Stimulated activated CD4-positive, alpha-beta T cell treated with anti-CD3 and anti-CD28 coated beads, TNF-alpha, amount 100 ng/mL, for 1 hour (primary cell): ENCODE data around the gene PCCB.
"Not testable (repeated sequence)": the region's sequence is repeated elsewhere in the genome, so short reads cannot be mapped to it uniquely, and the experiment has no call there.

ENCODE experiments used
- DNase-seq, 3 donors: peaks; one replicate each; pipeline ENCODE4 v3.0.0-alpha.2; 2020; ENCODE audit warnings: low read depth in 3 of 3, low spot score in 1 of 3

PCCB gene

DNA sequence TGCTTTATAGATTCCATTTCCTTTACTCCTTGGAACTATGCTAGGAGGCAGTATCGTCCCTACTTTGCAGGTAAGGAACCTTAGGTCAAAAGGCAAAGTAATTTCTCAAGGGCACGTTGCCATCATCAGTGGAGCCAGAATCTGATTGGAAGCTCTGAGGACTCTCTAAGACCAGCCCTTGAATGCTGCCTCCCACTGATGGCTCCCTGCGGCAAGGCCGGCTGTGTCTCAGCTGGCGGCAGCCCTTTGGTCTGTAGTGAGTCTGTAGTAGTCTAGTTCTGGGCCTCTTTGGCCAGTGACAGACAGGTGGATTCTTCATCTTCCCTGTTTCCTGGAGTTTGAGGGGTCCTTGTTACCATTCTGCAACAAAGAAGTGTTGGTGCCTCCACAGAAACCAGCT lies 76.2 kb downstream of the PCCB start:
- DNase-seq: no peak

DNA sequence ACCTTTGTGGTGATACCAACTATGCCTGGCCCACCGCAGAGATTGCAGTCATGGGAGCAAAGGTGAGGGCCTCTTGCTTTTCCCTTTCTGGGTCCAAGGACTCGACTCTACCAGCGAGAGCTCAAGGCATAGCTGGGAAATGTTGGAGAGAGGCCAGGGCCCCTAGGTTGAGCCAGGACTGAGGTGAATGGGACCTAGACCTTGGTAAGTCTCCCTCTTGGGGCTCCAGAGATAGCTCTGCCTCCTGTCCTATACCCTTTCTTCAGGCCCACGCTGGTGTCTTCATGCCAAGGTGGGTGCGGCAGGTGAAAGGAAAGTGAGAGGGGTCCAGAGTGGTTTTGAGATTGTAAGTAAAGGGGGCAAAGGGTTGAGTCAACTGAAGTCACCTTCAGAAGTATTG lies 77.5 kb downstream of the PCCB start:
- DNase-seq: no peak

DNA sequence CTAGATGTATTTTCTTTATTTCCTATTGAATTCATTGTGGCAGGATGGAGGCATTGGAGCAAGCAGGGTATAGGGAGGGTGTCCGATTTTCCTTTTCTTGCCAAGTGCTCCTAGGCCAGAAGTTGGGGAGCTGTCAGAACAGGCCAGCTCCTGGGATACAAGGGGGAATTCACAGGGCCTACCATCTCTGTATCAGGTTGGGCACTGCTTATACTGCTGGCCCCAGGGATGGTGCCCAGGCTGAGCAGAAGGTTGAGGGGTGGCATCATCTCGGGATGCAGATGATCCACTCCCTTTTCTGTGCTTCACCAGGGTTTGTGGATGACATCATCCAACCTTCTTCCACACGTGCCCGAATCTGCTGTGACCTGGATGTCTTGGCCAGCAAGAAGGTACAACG lies 79.5 kb downstream of the PCCB start:
- DNase-seq: no peak

DNA sequence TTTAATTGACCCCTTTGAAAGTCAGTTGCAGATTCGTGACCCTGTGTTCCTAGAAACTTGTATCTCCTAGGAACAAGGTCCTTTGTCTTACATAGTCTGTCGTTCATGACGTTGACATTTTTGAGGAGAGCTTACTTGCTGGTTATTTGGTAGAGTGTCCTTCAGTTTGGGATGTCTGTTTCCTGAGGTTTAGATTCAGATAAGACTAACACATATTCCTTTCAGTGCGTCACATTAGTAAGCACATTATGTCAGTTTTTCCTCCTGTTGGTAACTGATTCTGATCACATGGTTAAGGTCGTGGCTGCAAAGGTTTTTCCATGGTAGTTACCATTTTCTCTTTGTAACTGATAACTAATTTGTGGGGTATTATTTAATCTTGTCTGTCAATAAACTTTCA lies 80.8 kb downstream of the PCCB start:
- no peak for DNase-seq

DNA sequence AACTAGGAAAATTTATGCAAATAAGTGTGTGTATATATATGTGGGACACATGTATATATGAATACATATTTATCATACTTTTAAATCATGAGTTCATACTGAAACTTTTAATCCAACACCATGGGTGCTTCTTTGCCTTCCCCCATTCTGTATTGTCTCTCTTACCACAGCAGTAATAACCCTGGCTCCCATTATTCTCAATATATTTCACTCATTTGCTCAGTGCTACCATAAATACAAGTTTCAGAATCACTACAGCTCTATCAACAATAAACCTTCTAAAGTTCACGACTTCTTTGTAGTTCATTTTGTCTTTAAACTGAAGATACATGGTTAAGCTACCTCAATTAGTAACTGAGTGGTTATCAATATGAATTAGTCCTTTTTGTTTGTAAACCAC lies 82.2 kb downstream of the PCCB start:
- DNase-seq: no peak

DNA sequence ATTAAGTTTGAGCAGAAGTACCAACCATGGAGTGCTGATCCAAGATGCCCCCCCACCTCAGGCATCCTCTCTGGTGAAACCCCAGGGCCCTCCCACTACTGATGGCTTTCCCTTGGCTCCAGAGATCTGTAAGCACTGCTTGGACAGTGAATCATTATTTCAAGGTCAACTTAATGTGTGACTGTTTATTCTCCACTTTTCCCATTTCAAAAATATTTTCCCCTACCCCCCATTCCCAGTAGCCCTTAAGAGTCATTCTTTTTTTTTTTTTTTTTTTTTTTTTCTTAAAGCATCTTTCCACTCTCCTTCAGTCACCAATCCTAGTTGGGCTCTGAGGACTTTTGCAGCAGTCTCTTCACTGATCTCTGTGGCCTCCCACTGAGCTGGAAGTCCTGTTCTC lies 82.6 kb downstream of the PCCB start:
- DNase-seq: no peak

DNA sequence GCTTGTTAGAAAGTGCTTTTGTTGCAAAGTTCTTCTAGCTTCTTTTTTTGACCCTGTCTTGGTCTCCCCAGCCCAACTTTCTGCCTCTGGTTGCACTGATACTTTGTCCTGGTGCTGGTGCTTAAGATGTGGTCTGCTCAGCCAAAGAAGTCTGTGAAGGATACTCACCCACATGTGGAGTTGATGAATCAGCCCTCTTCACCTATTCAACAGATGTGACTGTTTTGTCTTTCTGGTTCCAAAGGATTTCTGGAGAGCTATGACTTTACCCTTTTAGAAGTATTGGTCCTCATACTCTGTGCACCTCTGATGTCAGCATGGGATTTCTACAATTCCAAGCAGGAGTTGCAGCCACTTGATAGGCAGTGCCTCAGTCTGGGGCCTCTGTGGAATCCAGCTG lies 84.1 kb downstream of the PCCB start:
- DNase-seq: no peak

DNA sequence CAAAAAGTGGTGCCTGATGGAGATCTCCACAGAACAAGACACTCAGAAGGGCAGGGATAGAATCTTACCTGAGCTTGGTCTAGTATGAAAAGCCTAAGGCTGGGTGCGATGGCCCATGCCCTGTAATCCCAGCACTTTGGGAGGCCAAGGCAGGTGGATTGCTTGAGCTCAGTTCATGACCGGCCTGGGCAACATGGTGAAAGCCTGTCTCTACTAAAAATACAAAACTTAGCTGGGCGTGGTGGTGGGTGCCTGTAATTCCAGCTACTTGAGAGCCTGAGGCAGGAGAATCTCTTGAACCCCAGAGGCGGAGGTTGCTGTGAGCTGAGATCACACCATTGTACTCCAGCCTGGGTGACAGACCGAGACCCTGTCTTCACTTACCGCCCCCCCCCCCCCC lies 84.6 kb downstream of the PCCB start:
- DNase-seq: not testable (repeated sequence)

DNA sequence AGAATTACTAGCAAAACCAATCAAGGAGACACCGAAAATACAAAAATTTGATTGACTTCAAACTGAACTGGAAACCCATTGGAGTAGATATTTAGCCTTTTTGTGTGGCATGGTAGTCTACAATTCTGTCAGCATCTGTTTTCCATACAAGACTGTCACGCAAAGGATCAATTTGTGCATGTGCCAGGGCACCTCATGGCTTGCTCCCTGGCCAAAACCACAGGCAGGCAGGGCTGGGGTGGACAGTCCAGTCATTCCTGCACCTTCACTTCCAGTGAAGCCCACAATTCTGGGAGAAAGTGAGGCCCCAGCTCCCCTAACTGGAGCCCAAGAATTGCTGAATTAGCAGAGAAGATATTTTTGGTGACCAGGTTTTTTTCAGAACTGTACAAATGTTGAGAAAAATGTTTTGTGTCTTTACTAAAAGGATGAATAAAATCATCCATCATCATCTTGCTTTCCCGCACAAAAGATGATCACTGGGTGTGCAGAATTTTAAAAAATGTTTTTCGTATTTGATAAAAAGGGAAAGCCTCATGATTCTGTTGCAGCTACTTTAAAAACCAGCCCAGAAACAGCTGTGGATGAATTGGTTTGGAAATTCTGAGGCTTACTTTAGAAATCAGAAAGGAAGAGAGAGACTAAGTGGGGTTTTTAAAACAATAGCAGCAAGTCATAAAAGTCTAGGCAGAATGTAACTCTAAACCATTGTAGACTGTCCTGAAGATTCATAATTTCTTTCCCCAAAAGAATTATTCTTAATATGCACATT lies 86.4 kb downstream of the PCCB start:
- no peak for DNase-seq

DNA sequence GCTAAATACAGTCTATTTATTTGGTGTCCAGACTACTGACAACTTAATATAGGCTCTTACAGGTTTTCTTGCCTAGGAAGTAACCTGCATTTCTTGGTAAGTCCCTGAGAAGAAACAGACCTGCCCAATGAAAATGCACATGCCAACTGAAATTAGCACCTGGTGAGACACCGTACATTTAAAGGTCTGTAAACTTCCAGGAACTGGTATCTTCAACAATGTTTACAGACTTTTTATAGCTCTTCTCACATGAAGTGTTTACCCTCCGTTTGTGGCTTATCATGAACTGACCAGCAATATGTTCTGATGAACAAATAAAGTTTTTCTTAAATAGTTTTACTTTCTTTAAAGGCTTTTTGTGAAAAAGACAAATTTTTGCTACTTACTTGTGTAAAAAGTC lies 93.3 kb downstream of the PCCB start:
- DNase-seq: no peak

DNA sequence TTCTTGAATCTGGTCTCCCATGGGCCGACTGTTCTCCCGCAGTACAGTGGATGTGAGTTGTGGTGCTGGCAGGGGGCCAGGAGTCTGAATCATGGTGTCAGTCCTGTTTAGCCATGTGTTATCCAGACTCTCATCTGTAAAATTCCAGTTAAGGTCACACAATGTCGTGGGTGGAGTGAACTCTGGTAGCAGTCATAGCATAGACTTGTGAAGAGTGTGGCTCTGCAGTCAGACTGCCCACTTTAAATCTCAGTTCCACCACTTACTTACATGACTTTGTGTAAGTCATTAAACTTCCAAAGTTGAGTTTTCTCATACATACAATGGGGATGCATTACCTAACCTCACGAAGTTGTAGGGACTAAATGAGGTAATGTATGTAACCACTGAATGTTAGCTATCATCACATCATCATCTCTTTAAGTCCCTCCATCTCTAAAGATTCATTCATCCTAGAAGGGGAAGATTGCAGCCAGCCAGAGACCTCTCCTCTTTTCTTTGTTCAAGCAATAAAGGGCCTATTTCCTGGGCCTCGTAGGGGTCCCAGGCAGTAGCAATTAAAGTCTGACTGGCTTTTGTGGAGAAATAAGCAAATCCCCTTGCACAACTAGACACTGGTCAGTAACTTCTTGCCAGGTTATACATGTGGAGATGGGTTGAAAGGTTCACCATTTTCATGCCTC lies 93.9 kb downstream of the PCCB start:
- DNase-seq: no peak

DNA sequence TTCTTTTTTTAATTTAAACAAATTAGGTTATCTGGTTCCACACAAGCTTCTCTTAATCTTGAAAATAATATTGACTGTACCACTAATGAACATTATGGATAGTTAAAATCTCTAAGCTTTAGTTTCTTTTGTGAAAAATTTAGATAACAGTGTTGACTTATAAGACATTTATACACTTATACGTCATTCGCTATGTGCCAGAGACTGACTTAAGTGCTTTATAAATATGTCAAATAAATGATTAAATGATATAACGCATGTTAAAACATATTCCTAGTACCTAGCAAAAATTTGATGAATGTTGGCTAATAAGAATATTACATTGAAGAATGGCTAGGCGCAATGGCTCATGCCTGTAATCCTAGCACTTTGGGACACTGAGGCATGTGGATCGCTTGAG lies 96.3 kb downstream of the PCCB start:
- no peak for DNase-seq

DNA sequence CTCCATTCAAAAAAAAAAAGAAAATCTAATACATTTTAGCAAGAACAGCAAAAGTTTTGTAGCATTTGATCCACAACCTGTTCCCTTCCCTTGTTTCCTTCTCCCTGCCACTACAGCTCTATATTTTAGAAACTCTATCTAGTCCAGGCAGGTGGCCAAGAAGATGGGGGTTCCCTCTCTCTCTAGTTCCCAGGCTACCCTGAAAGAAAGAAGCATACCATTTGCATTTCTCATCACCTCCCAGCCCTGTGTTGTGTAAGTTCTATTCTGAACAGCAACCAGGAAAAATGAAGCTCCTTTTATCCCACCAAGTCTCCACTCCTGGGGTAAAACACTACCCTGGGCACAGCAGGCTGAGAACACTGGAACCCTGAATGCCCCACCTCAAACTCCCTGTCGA lies 100.0 kb downstream of the PCCB start:
- no peak for DNase-seq

DNA sequence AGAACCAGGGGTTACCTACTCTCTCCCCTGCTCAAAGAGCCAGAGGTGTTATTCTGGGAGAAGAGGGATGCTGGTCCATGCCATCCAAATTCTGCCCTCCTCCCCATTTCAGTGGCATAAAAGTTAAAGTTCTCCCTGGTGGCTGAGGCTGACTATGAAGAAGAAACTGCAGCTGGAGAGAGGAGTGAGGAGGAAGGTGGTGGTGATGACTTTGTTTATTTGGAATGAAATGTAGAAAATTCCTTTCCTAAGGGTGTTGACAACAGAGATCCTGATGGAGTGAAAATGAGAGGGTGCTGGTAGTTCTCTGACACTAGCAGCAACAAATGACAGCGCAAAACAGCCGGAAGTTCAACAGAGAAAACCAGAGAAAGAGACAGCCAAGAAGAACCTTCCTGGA lies 100.4 kb downstream of the PCCB start:
- DNase-seq: no peak

DNA sequence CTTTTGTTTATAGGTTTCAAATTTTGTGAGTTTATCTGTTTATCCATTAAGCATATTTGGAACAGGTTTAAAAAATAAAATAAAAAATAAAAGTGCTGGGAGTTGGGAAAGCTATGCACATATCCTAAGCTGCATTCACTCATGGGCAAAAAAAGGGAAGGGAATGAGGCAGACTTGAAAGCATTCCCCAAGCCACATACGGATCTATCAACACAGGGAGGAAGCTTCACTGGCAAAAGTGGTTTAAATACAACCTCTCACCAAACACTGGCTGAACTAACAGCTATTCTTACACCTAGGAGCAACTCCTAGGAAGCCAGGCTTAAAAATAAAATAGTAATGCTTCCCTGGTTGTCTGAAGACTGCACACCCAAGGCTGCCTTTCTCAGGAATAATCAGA lies 101.2 kb downstream of the PCCB start:
- DNase-seq: no peak

DNA sequence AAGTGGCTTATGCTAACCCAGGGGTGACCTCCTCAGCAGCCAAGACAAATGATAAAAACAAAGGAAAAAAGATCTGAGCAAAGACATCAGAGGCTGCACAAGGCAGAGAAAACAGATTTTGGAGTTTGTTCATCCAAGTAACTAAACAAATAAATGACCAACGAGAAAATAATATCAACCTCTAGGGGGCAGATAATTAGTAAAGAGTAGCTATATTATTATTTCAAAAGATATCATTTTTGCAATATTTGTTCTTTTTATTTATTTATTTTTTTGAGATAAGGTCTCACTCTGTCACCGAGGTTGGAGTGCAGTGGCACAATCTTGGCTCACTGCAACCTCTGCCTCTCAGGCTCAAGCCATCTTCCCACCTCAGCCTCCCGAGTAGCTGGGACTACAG lies 101.8 kb downstream of the PCCB start:
- no peak for DNase-seq

DNA sequence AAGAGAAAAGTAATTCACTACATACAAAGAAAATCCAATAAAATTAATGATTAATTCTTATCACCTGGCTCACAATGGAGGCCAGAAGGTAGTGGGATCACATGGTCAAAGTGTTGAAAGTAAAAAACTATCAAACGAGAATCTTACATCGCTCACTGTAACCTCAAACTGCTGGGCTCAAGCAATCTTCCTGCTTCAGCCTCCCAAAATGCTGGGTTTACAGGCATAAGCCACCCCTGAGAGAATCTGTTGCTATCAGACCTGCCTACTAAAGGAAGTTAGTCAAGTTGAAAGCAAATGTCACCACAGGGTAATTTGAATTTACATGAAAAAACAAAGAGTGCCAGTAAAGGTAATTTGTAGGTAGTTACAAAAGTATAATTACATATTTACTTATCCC lies 103.3 kb downstream of the PCCB start:
- DNase-seq: no peak

DNA sequence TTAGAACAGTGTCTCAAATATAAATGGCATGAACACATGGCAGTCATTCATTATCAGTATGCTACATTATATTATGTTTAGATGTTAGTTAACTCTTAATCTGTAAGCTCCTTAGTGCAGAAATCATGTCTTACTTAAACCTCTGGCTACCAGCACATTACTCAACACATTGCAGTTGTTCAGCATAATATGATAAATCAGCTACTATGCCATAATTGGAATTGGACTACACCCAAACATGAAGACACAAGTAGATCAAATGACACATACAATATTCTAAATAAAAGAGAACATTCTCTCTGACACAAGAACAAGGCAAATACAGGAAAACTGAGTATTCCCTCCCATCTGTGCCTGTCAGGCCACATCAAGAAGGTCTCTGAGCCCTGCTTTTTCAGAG lies 116.1 kb downstream of the PCCB start:
- DNase-seq: no peak

DNA sequence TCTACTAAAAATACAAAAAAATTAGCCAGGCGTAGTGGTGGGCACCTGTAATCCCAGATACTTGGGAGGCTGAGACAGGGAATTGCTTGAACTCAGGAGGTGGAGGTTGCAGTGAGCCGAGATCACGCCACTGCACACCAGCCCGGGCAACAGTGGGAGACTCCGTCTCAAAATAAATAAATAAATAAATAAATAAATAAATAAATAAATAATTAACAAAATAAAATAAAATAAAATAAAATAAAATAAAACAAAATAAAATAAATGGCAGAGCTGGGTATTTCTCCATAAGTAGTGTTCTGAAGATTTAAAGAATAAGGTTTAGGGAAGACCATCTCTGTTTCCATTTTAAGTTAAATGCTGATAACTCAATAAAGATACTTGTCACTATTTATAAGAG lies 125.7 kb downstream of the PCCB start:
- not testable (repeated sequence) for DNase-seq

DNA sequence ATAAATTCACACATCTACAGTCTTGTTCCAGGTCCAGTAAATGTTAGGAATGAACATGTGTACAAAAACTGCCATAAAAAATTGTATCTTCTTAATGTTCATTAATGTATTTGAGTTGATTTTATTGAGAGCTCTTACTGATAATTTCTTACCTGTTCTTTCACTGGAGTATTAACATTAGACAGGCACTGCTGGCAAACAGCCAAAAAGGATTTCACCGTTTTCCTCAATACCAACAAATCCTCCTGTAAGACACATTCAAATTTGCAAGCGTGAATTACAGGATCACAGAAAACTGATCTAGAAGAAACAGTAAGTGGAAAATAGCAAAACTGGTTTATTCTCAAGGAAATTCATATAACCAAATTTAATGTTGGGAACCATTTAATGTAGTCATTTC lies 127.4 kb downstream of the PCCB start:
- DNase-seq: no peak

DNA sequence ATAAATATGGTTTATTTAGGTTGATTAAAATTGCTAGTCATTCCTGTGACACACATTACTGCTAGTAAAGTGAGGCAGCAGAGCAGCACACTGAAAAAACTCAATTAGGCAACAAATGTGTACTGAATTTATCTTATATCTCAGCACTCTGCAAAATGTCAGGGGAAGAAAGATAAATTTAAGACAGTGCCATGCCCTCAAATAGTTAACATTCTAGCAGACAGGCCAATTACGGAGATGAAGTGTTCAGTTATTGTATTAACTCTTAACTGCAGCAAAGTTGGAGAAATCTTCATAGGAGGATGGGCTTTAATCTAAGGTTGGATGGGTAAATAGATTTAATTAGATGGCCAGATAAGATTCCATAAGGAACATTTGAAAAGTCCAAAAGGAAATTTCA lies 127.9 kb downstream of the PCCB start:
- no peak for DNase-seq
